GM21528 (cell line): ENCODE results near the gene PPP1R9A.

Source experiments
- ATAC-seq: cut with Tn5 transposase; IDR thresholded peaks from one replicate; pipeline ENCODE4 v1.9.1; 2021; ENCODE audit warnings: mild to moderate bottlenecking, moderate library complexity; ENCODE audit not compliant: unreplicated experiment, low FRiP score

PPP1R9A gene

DNA sequence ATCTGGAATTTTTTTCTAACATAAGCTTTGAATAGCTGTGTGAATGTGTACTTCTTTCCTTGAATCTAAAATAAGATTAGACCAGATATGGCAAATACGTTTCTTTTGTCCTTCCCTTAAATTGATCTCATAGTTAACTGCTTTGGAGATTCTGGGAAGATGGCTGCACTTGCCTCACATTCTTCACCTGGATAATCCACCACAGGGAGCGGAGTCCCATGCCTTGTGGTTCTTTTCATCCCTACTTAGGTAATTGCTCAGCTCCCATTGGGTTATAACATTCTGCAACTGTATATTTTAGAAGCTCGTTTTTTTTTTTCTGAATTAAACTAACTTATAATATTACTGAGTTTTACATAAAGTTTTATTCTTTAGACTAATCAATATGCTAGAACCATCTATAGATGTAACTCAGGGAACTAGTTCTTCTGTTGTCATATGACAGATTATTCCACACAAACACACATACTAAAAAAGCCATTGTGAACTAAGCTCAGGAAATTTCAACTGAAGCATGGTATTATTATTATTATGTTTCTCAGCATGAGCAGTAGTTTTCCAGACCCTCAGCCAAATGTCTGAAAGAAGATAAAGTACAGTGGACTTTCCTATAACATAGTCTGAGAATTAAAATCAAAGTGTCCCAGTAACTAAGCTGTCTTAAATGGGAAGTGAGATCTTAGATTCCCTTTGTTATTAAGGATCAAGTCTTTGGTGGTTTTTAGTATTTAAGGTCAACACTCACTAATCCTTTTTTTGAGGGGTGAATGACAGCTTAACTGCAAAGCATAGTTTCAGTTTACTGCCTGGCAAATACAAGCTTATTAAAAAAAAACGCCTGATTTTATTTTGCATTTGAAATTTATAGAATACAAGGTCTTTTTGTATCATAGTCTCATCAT is 182.3 kb downstream of the PPP1R9A start:
- ATAC-seq, result no peak

- ATAC-seq, result no peak
Observed at GRCh38 chr7:95092324-95092723, 184.9 kb downstream of the PPP1R9A start.

DNA sequence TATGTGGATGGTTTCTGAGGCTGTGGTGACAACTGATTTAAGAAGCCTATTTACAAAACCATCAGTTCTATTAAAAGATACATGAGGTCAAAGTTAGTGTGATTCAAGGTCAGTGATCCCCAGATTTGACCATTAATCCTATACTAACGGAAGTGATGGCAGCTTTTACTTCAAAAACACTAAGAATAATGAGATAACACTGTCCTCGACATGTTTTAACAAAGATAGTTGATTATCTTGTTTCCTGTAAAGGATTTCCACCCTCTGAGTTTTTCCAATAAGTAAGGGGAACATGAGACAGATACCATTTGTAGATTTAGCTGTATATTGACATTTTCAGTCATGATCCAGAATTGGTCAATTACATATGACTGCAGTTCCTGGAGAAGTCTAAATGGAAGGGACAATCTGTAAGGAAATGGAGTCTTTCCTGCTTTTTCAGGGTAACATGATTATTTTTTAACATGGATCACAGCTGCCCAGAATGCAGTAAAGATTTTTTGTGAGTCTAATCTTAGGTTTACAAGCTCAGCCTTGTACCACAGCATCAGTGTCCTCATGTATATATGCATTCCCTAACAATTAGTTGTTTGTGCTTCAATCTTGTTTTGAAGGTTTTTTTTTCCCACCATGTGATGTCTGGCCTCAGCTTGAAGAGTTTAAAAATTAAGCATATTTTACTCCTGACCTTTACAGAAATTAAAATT is 188.0 kb downstream of the PPP1R9A start:
- no peak for ATAC-seq

DNA sequence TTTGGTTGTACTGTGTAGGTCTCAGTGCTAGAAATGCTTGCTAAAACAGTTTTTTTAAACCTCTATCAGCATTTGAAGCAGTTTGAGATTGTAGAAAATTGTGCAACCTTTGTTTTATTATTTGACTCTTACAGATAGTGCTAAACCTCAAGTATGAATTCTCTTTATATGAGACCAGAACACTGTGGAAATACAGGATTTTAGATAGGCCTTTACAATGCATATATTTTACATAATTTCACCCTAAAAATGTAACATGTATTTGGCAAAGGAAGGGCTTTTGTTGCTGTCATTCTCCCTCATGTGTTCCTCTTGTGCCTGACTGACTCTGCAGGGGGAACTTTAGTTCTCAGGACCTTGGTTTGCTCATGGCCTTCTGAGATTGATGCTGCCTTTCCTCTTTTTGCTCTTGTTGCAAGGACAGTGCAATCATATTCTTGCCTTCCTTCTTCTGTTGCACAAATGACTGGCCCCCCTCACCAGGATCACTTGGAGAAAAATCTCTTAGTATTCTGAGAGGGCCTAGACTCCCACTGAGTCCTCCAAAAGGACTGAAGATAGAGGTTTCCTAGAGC is 188.7 kb downstream of the PPP1R9A start:
- ATAC-seq, result no peak

DNA sequence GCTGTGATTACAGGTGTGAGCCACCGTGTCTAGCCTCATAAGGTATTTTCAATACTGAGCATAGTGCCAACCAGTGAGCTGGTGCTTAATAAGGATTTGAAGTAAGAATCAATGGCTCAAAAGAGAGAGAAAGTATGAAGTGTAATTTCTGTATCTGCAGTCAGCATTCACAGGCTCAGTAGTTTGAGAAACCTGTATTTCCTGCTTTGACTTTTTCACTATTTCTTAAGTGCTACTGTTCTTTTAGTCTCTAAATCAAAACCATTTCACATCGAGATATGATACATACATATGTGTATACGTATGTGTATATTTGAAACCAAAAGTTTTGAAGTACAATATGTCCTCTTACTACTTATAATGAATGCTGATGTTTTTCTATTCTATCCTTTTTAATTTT is 189.9 kb downstream of the PPP1R9A start:
- ATAC-seq, result no peak

GRCh38 chr7:95097851-95098250 is 190.5 kb downstream of the PPP1R9A start:
- no peak for ATAC-seq

GRCh38 chr7:95099106-95099505 is 191.7 kb downstream of the PPP1R9A start:
- no peak for ATAC-seq

- ATAC-seq, result no peak
Observed at GRCh38 chr7:95101422-95101821, 194.0 kb downstream of the PPP1R9A start.

GRCh38 chr7:95102662-95103061 is 195.3 kb downstream of the PPP1R9A start:
- no peak for ATAC-seq

DNA sequence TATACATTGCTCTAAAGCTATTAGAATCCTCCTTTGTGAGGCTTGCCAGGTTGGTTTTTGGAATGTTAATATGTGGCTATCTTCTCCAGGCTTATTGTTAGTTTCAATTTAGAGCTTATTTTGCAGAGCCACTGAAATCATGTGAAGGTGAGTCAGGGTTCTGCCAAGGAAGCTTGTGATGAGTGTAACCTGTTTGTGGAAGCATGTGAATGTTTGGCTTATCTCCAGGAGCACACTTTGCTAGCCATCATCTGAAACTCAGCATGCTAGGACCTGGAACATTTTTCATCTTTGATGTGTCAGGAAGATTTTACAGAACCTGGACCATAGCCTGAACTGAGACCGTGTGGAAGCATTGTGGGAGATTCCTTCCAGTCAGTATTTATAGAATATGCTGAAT is 197.3 kb downstream of the PPP1R9A start:
- no peak for ATAC-seq

DNA sequence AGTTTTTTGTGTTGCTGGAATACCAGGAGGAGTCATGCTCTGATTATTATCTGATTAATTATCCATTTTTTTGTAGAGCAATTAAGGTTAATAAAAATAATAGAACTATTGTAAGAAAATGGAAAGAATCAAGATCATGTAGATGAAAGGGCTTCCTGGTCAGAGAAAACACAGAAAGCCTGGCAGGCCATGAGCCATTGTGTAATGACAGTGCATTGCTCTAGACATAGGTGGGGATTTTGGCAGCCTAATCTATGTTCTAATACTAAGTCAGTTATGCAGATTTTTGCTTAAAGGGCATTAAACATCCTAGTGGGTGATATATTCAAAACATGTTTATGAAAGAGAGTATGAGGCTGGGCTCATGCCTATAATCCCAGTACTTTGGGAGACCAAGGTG is 198.2 kb downstream of the PPP1R9A start:
- no peak for ATAC-seq

- no peak for ATAC-seq
Observed at GRCh38 chr7:95106401-95106800, 199.0 kb downstream of the PPP1R9A start.

DNA sequence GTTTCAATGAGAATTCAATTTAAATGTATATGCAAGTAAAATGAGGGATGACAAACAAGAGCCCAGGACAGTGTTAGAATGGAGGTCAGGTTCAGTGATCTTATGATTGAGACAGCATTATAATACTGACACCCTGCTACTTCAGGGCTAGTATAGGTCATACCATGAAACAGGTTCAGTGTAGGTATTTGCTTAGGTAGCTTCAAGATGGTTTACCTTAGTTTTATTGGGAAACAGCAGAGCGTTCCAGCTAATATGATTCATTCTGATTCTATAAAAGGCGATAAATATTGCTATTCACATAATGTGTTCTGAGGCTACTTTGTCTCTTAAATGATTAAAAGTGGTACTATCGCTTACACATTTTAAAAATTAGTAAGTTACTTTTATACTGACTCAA is 203.3 kb downstream of the PPP1R9A start:
- ATAC-seq, result no peak

- ATAC-seq, result no peak
Observed at GRCh38 chr7:95113590-95113989, 206.2 kb downstream of the PPP1R9A start.

DNA sequence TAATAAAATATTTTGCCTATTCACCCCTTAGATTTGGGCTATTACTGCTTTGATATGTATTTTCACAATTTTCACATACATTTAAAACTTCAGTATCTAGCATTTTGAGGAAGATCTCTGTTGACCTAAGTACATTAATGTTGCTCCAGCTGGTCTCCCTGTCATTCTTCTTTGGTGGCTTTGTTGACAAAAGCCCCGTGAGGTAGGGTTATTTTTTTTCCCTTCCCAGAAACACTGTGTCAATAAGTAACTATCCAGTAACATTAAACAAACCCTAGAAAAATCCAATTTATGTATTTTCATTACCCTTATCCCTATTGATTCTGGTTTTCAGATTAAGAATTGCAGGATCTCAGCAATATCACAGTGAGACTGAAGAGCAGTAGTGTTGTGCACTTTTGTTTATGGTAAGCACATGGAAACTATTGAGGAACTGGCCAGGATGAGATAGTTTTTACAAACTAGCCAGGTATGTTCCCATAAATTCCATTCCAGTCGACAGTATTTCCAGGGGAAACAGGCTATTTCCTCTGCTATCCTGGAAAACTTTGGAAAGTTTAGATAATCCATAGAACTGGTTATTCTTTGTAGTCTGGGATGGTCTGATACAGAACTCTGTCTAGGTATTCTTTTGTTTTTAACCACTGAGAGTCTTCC is 218.8 kb downstream of the PPP1R9A start:
- ATAC-seq, result no peak

- ATAC-seq, result no peak
Observed at GRCh38 chr7:95132500-95132899, 225.1 kb downstream of the PPP1R9A start.

DNA sequence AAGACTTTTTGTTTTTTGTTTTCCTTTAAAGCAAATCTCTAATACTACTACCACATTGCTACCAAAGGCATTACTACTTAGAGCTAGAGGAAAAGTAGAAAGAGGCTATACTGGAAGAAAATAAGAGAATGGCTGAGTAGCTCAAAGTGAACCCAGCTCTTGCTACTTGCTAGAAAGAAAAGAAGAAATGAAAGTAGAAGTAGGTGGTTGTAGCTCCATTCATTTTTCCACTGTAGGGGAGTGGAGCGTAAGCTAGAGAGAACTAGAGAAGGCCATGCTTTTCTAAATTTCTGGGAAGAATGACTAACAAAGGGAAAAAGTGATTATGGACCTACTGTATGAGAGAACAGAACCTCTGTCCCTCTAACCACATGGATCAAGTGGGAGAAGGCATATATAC is 232.5 kb downstream of the PPP1R9A start:
- ATAC-seq, result no peak

- no peak for ATAC-seq
Observed at GRCh38 chr7:95141755-95142154, 234.4 kb downstream of the PPP1R9A start.

DNA sequence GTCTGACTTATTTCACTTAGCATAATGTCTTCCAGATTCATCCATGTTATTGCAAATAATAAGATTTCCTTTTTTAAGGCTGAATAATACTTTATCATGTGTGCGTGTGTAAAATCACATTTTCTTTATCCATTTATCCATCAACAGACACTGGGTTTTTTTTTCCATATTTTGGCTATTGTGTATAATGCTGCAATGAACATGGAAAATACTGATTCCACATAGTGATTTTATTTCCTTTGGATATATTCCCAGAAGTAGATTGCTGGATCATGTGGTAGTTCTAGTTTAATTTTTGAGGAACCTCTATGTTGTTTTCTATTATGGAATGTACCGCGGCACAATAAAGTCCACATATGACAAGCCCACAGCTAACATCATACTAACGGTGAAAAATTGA is 236.9 kb downstream of the PPP1R9A start:
- ATAC-seq, result no peak

- ATAC-seq, result no peak
Observed at GRCh38 chr7:95155965-95156364, 248.6 kb downstream of the PPP1R9A start.

- ATAC-seq, result no peak
Observed at GRCh38 chr7:95157381-95157780, 250.0 kb downstream of the PPP1R9A start.
